ENCODE results near the gene ADGRD2. TPM values are rescaled to one million over a fixed set of nuclear protein-coding genes. Genes with fewer than 3 reads are reported as not detected.

The ADGRD2 gene
- total and polyA plus RNA-seq, 10 donors, result 0.15 to 0.50 (median 0.25) TPM; not detected in 5

- Histone ChIP-seq H3K36me3 (no peaks in the 10 kb centered on the region), H3K27me3 (replicated peaks in 1 of 7) (peaks cover 0 to 12% (median 0%) of the 10 kb centered on the region in 7 donors), H3K4me3 (no peak overlapping the region), H3K4me1 (no peaks in the 10 kb centered on the region), H3K27ac (no peak overlapping the region), H3K9me3 (peaks cover 0 to 9% (median 0%) of the 10 kb centered on the region in 8 donors)
- intact Hi-C loops (cut with DNase I; ENCODE audit: low total_unique reads), result no loop called here
- 80 to 90% (median 85%) methylated on average over 3 of the region's 3 CpGs for WGBS, 5 donors
- DNase-seq, result peak; percentile 14
- TF ChIP-seq CTCF (IDR thresholded peaks at IDR 0.05 in 8 of 11, conservative IDR thresholded peaks at IDR 0.05 in 3 of 11) (no peak), POLR2AphosphoS5 (IDR thresholded peaks at IDR 0.05) (no peak), POLR2A (IDR thresholded peaks at IDR 0.05) (no peak)
Measured at GRCh38 chr9:124465736-124466135, 15.5 kb downstream of the ADGRD2 start.

DNA sequence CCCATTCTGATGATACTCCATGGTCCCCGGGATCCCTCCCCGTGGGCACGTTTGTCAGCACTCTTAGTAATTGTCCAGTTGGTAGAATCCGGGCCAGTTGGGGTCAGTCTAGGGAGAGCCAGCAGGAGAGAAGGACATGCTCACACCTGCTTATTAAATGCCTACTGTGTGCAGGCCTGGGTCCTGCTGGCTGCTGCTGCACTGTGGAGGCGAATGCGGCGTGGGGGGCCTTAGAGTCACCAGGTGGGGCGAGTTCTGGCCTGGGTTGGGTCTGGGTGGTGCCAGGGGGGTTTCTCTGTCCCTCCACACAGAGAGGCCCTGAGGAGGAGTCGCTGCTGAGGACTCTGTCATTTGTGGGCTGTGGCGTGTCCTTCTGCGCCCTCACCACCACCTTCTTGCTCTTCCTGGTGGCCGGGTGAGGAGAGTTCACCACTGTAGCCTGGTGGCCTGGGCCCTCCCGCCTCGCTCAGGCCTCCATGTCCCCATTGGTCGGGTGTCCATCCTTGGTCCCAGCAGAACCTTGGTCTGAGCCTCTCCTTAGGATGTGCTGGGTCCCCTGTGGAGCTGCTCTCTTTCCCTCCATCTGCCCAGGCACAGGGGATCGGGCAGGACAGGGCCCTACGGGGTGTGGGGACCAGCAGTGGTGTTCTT is 17.3 kb downstream of the ADGRD2 start:
- H3K4me1 ChIP-seq, result no peaks in the 10 kb centered on the region
- no peaks in the 10 kb centered on the region for H3K36me3 ChIP-seq
- no peak overlapping the region for H3K4me3 ChIP-seq
- peaks cover 0 to 8% (median 0%) of the 10 kb centered on the region in 8 donors for H3K9me3 ChIP-seq
- H3K27ac ChIP-seq, result no peak overlapping the region
- peaks cover 0 to 19% (median 0%) of the 10 kb centered on the region in 7 donors for H3K27me3 ChIP-seq (replicated peaks in 1 of 7)
- peak; percentile 46 for DNase-seq
- 88 to 94% (median 92%) methylated on average over 7 to 17 of the region's 17 CpGs for WGBS, 5 donors
- intact Hi-C loops (cut with DNase I; ENCODE audit: low total_unique reads), result no loop called here
- TF ChIP-seq POLR2AphosphoS5 (IDR thresholded peaks at IDR 0.05), result no peak
- no peak for TF ChIP-seq CTCF (IDR thresholded peaks at IDR 0.05 in 8 of 11, conservative IDR thresholded peaks at IDR 0.05 in 3 of 11)
- no peak for TF ChIP-seq POLR2A (IDR thresholded peaks at IDR 0.05)

DNA sequence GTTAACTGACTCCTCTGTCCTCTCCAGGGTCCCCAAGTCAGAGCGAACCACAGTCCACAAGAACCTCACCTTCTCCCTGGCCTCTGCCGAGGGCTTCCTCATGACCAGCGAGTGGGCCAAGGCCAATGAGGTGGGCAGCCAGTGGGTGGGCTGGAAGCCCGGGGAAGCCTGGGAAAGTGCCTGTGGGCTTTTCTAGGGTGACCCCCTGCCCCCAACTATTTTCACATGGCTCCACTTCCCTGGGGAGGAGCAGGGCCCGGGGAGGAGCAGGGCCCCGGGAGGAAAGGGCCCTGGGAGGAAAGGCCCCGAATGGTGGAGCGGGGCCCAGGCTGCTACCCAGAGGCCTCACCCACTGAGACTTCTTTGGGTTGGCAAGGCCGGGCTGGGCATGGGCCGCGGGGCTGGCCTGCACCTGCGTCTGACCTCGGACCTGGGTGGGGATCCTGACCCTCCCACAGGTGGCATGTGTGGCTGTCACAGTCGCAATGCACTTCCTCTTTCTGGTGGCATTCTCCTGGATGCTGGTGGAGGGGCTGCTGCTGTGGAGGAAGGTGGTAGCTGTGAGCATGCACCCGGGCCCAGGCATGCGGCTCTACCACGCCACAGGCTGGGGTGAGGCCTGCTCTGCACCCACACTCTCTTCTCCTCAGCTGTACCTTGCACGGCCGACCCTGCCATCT is 17.9 kb downstream of the ADGRD2 start:
- 70 to 81% (median 72%) methylated on average over 7 to 19 of the region's 19 CpGs for WGBS, 5 donors
- Histone ChIP-seq H3K27ac (no peak overlapping the region), H3K9me3 (peaks cover 0 to 6% (median 0%) of the 10 kb centered on the region in 8 donors), H3K4me3 (no peak overlapping the region), H3K36me3 (no peaks in the 10 kb centered on the region), H3K27me3 (replicated peaks in 1 of 7) (peaks cover 0 to 19% (median 0%) of the 10 kb centered on the region in 7 donors), H3K4me1 (no peaks in the 10 kb centered on the region)
- peak; percentile 64 for DNase-seq
- intact Hi-C loops (cut with DNase I; ENCODE audit: low total_unique reads), result no loop called here
- TF ChIP-seq POLR2AphosphoS5 (IDR thresholded peaks at IDR 0.05), result no peak
- TF ChIP-seq POLR2A (IDR thresholded peaks at IDR 0.05), result no peak
- TF ChIP-seq CTCF (IDR thresholded peaks at IDR 0.05 in 8 of 11, conservative IDR thresholded peaks at IDR 0.05 in 3 of 11), result no peak
